Measurements from ENCODE around the gene FGFR3.

- TF ChIP-seq CTCF (IDR thresholded peaks at IDR 0.05; ENCODE audit: low read length) (no peak), EZH2 (IDR thresholded peaks at IDR 0.05; ENCODE audit: borderline replicate concordance, low read length) (no peak)
Observed at GRCh38 chr4:1831331-1831730, 38.2 kb downstream of the FGFR3 start.
